Thyroid gland (tissue), 4 donors: ENCODE results near the gene OR1D5. TPM values are rescaled to one million over a fixed set of nuclear protein-coding genes. Genes with fewer than 3 reads are reported as not detected.

Experiments
- DNase-seq, 2 donors: peaks; one replicate each; pipeline ENCODE4 v3.0.0-alpha.2; 2019
- H3K27ac ChIP-seq, 3 donors: fragments of 200-600 bp; sonication (generic); 1 replicate in 2 of 3; 2 replicates in 1 of 3; pipeline ENCODE4 v1.5.1; 2016 to 2019; ENCODE audit warnings: mild to moderate bottlenecking in 1 of 3, moderate library complexity in 1 of 3
- H3K27me3 ChIP-seq: fragments of 200-600 bp; sonication (generic); one replicate; pipeline ENCODE4 v1.5.1; 2019
- H3K36me3 ChIP-seq, 2 donors: fragments of 200-600 bp; sonication (generic); one replicate each; pipeline ENCODE4 v1.5.1; 2016 to 2019
- H3K4me1 ChIP-seq, 2 donors: fragments of 200-600 bp; sonication (generic); one replicate each; pipeline ENCODE4 v1.5.1; 2017 to 2019
- H3K4me3 ChIP-seq, 3 donors: fragments of 200-600 bp; sonication (generic); replicated peaks in 1 of 3; 1 replicate in 2 of 3; 2 replicates in 1 of 3; pipeline ENCODE4 v1.5.1; 2016; ENCODE audit warnings: mild to moderate bottlenecking in 1 of 3
- H3K9me3 ChIP-seq: fragments of 200-600 bp; sonication (generic); one replicate; pipeline ENCODE4 v1.5.1; 2017
- POLR2A ChIP-seq, 2 donors: fragments of 450-650 bp; IDR thresholded peaks; one replicate each; pipeline ENCODE4 v1.6.1; 2017; ENCODE audit warnings: antibody characterized with exemption in 2 of 2, mild to moderate bottlenecking in 2 of 2, moderate library complexity in 1 of 2
- WGBS, 2 donors: methylation state at CpG; one replicate each; pipeline ENCODE4 v1.1.5; 2017; 5-methylcytosine and 5-hydroxymethylcytosine counted together
- intact Hi-C: fragments of 100-400 bp; cut with DNase I; formaldehyde crosslinking; loops from one replicate; pipeline ENCODE4 v1.15.1; 2023
- total RNA-seq, 4 donors: library from RNA; depleted of rRNA; stranded (reverse); fragments of >200 nt; gene quantifications; one replicate each; pipeline ENCODE4 v1.2.3, GENCODE V29; 2016
- TF ChIP-seq, protein P1 (sequence below), 6 experiments: fragments of 200-600 bp in 3 of 6; fragments of 450-650 bp in 3 of 6; sonication (generic) in 3 of 6; IDR thresholded peaks; one replicate each; pipeline ENCODE4 v1.5.1; 2016 to 2019; ENCODE audit warnings: antibody characterized with exemption in 6 of 6, mild to moderate bottlenecking in 2 of 6, inconsistent platforms in 1 of 6, moderate library complexity in 1 of 6

The OR1D5 gene
- total RNA-seq, 4 donors from 2014 or later: not detected

DNA sequence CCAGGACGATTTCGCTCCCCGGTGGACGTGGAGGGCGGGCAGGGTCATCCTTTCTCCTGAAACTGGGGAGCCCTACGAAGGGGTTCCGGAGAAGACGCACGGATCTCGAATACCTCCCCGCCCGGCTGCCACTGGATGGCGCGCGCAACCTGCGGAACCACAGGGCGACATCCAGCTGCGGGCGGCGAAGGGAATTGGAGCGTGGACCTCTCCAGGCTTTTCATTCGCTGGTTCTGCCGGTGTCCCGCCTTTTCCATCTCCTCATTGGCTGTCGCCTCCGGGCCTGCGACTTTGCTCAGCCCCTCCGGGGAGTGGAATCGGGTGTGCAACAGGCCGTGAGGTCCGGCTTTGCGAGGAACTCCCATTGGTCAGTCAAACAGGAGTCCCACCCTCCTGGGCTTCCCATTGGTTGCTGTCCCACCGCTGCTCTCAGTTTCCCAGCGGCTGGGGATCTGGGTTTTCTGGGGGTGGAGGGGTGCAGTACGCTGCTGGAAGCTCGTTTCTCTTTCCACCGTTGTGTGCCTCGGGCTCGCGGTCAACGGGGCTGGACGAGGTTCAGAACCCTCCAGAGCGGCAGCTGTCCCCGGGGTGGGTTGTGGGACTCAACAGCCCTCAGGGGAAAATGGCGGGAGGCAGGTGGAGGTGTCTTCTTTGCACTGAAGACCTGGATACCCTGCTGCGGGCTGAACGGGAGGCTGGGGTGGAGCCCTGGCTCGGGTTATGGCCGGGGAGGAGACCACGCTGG lies 14.5 kb downstream of the OR1D5 start:
- 1 to 2% methylated on average over 14 to 30 of the region's 50 CpGs for WGBS, 2 donors
- H3K36me3 ChIP-seq: no peaks in the 10 kb centered on the region
- no peaks in the 10 kb centered on the region for H3K27me3 ChIP-seq
- H3K27ac ChIP-seq: peak overlapping the region in 1 of 3 donors; percentile 63
- DNase-seq: peak; percentile 94 to 96
- H3K4me3 ChIP-seq: peak overlapping the region; percentile 24 to 73 (median 64)
- H3K9me3 ChIP-seq: no peaks in the 10 kb centered on the region
- intact Hi-C loops: no loop called here
- TF ChIP-seq POLR2A (IDR thresholded peaks at IDR 0.05): peak in 1 of 2 donors; percentile 35
- TF ChIP-seq, protein P1, sequence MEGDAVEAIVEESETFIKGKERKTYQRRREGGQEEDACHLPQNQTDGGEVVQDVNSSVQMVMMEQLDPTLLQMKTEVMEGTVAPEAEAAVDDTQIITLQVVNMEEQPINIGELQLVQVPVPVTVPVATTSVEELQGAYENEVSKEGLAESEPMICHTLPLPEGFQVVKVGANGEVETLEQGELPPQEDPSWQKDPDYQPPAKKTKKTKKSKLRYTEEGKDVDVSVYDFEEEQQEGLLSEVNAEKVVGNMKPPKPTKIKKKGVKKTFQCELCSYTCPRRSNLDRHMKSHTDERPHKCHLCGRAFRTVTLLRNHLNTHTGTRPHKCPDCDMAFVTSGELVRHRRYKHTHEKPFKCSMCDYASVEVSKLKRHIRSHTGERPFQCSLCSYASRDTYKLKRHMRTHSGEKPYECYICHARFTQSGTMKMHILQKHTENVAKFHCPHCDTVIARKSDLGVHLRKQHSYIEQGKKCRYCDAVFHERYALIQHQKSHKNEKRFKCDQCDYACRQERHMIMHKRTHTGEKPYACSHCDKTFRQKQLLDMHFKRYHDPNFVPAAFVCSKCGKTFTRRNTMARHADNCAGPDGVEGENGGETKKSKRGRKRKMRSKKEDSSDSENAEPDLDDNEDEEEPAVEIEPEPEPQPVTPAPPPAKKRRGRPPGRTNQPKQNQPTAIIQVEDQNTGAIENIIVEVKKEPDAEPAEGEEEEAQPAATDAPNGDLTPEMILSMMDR (IDR thresholded peaks at IDR 0.05): peak in 4 of 6 experiments; percentile 56 to 78 (median 60)
- peaks cover 5 to 6% of the 10 kb centered on the region in 2 donors for H3K4me1 ChIP-seq

DNA sequence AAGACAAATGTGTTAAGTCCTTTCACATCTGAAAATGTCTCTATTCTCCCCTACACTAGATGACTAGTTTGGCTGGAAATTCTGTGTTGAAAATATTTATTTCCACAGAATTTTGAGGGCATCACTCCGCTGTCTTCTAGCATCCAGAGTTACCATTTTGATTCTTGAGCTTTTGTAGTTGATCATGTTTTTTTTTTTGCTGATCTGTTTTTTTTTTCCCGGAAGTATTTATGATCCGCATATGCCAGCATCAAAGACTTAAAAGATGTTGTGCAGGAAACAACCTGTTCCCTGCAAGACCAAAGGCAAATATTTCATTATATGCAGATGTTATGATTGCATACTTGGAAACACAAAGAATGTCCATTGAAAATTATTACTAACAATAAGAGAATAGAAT lies 16.7 kb downstream of the OR1D5 start:
- Histone ChIP-seq H3K27ac (no peak overlapping the region), H3K4me1 (peaks cover 5 to 7% of the 10 kb centered on the region in 2 donors), H3K36me3 (no peaks in the 10 kb centered on the region), H3K4me3 (no peak overlapping the region), H3K9me3 (no peaks in the 10 kb centered on the region), H3K27me3 (no peaks in the 10 kb centered on the region)
- intact Hi-C loops: no loop called here
- 82% methylated on average over 3 of the region's 3 CpGs for WGBS, 2 donors
- TF ChIP-seq, protein P1 (IDR thresholded peaks at IDR 0.05): no peak
- TF ChIP-seq POLR2A (IDR thresholded peaks at IDR 0.05): no peak
- DNase-seq: no peak

DNA sequence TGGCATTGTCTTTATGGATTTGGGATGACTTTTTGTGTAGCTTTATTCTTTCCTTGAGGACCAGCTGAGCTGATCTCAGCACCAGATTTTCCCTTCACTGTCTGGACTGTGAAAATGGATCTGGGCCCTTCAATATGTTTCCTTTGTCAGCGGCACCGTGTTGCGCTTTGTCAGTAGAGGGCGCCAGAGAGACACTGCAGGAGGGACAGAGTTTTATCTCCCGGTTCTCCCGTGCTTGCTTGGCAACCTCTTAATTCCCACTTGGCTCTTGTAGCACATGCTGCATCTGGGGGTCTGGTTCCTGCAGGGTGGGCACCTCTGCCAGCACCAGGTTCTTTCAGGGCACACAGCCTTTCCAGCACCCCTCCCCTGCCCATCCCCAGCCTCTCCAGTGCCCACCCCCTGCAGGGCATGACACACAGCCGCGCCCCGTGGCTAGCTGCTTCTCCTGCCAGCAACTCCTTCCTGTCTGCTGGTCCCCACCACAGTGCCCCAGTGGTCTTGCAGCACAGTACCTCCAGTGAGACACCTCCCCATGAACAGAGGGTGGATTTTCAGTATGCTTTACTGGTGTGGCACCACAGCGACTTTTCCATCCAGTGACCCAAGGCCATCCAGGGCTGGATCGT lies 19.6 kb downstream of the OR1D5 start:
- Histone ChIP-seq H3K27ac (no peak overlapping the region), H3K9me3 (no peaks in the 10 kb centered on the region), H3K4me3 (no peak overlapping the region), H3K36me3 (no peaks in the 10 kb centered on the region), H3K4me1 (peaks cover 0 to 9% of the 10 kb centered on the region in 2 donors), H3K27me3 (no peaks in the 10 kb centered on the region)
- TF ChIP-seq, protein P1 (IDR thresholded peaks at IDR 0.05): no peak
- no peak for TF ChIP-seq POLR2A (IDR thresholded peaks at IDR 0.05)
- intact Hi-C loops: no loop called here
- 65 to 68% methylated on average over 11 of the region's 11 CpGs for WGBS, 2 donors
- DNase-seq: no peak

DNA sequence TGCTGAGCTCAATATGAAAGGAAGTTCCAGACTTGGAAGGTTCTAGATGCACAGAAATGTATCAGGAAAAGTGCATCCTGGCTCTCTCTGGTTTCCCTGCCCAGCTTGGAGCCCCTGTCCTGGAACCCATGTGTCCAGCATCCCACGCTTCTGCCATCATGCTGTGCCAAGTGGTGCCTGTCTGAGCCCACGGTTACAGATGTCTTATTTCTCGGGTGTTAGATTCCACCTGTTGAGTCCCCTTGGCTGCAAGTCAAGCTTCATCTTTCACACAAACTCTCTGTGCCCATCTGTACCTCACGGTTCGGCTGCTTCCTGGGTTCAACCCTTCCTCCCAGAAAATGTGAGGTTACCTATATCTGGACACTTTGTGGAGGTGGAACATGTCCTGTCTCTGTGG lies 22.5 kb downstream of the OR1D5 start:
- intact Hi-C loops: no loop called here
- H3K9me3 ChIP-seq: no peaks in the 10 kb centered on the region
- peaks cover 0 to 9% of the 10 kb centered on the region in 2 donors for H3K4me1 ChIP-seq
- no peak overlapping the region for H3K4me3 ChIP-seq
- TF ChIP-seq, protein P1 (IDR thresholded peaks at IDR 0.05): no peak
- no peak for TF ChIP-seq POLR2A (IDR thresholded peaks at IDR 0.05)
- no peaks in the 10 kb centered on the region for H3K36me3 ChIP-seq
- WGBS, 2 donors: 66 to 82% methylated on average over 5 of the region's 5 CpGs
- H3K27ac ChIP-seq: no peak overlapping the region
- H3K27me3 ChIP-seq: no peaks in the 10 kb centered on the region
- no peak for DNase-seq

DNA sequence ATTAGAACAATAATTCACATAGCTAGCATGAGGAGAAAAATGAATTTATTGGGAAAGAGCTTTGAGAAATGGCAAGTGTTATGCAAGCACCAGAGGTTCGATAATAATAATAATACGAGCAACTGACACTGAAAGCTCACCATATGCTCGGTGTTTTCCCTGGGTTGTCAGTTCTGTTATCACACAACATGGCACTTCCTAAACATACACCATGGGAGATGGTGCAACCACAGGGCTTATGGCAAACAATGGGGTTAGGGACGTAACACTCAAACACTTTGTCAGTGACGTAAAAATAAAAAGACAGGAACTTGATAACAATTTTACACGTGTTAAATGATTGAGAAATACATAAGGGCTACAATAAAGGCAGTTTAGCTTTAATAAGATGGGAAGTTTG lies 23.7 kb downstream of the OR1D5 start:
- no peak for DNase-seq
- H3K27me3 ChIP-seq: no peaks in the 10 kb centered on the region
- TF ChIP-seq POLR2A (IDR thresholded peaks at IDR 0.05): no peak
- TF ChIP-seq, protein P1 (IDR thresholded peaks at IDR 0.05): no peak
- H3K36me3 ChIP-seq: no peaks in the 10 kb centered on the region
- no peak overlapping the region for H3K27ac ChIP-seq
- 76 to 77% methylated on average over 6 of the region's 6 CpGs for WGBS, 2 donors
- H3K4me1 ChIP-seq: peaks cover 0 to 9% of the 10 kb centered on the region in 2 donors
- no peak overlapping the region for H3K4me3 ChIP-seq
- no peaks in the 10 kb centered on the region for H3K9me3 ChIP-seq
- intact Hi-C loops: no loop called here
